ENCODE data around the gene MDK. TPM values are rescaled to one million over a fixed set of nuclear protein-coding genes. Genes with fewer than 3 reads are reported as not detected.

MDK gene
- total RNA-seq, 1 donor from 2014 or later, result 2,040 TPM

DNA sequence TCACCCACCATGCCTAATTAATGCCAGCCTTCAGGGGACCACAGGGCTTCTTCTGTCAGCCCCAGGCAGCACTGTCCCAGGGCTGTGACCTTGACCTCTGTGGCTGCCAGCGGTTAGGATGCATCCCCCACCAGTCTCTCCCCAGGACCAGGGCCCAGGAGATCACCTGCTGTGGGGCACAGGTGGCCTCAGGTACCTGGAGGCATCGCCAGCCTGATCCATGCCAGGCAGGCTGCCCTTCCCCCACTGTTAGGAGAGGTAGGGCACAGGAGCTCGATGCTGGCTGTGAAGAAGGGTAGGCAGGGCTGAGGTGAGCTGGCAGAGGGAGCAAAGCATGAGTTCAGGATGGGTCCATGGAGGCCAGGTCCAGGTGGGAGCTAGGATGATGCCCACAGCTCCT is 16.7 kb upstream of the MDK start:
- Mint-ChIP-seq H3K36me3 (ENCODE audit: insufficient read depth) (peaks cover 4% of the 10 kb centered on the region), H3K27me3 (no peaks in the 10 kb centered on the region), H3K27ac (no peak overlapping the region), H3K4me1 (ENCODE audit: low read depth) (peaks cover 13% of the 10 kb centered on the region), H3K4me3 (ENCODE audit: low read depth) (no peak overlapping the region), H3K9me3 (ENCODE audit: low read depth) (no peaks in the 10 kb centered on the region)
- TF ChIP-seq, protein P1, sequence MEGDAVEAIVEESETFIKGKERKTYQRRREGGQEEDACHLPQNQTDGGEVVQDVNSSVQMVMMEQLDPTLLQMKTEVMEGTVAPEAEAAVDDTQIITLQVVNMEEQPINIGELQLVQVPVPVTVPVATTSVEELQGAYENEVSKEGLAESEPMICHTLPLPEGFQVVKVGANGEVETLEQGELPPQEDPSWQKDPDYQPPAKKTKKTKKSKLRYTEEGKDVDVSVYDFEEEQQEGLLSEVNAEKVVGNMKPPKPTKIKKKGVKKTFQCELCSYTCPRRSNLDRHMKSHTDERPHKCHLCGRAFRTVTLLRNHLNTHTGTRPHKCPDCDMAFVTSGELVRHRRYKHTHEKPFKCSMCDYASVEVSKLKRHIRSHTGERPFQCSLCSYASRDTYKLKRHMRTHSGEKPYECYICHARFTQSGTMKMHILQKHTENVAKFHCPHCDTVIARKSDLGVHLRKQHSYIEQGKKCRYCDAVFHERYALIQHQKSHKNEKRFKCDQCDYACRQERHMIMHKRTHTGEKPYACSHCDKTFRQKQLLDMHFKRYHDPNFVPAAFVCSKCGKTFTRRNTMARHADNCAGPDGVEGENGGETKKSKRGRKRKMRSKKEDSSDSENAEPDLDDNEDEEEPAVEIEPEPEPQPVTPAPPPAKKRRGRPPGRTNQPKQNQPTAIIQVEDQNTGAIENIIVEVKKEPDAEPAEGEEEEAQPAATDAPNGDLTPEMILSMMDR (IDR thresholded peaks at IDR 0.05; ENCODE audit: unreplicated experiment), result no peak
- no peak for DNase-seq (ENCODE audit: low spot score, unreplicated experiment)

DNA sequence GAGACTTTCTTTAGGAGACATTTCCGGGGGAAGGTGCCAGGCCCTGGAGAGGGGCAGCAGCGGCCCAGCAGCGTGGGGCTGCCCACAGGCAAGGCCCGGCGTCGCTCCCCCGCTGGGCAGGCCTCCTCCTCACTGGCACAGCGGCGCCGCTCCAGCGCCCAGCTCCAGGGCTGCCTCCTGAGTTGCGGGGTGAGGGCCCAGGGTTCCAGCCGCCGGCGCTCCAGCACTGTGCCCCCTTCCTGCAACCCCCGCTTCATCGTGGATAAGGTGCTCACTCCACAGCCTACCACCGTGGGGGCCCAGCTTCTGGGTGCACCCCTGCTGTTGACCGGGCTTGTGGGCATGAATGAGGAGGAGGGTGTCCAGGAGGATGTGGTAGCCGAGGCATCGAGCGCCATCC is 15.2 kb upstream of the MDK start:
- Mint-ChIP-seq H3K4me1 (ENCODE audit: low read depth) (peaks cover 10% of the 10 kb centered on the region), H3K4me3 (ENCODE audit: low read depth) (no peak overlapping the region), H3K27ac (no peak overlapping the region), H3K36me3 (ENCODE audit: insufficient read depth) (peaks cover 4% of the 10 kb centered on the region), H3K27me3 (no peaks in the 10 kb centered on the region), H3K9me3 (ENCODE audit: low read depth) (no peaks in the 10 kb centered on the region)
- TF ChIP-seq, protein P1 (IDR thresholded peaks at IDR 0.05; ENCODE audit: unreplicated experiment), result no peak
- no peak for DNase-seq (ENCODE audit: low spot score, unreplicated experiment)

GRCh38 chr11:46366661-46367161 is 14.8 kb upstream of the MDK start:
- no peak overlapping the region for H3K4me3 Mint-ChIP-seq (ENCODE audit: low read depth)
- peaks cover 9% of the 10 kb centered on the region for H3K4me1 Mint-ChIP-seq (ENCODE audit: low read depth)
- TF ChIP-seq, protein P1 (IDR thresholded peaks at IDR 0.05; ENCODE audit: unreplicated experiment), result no peak
- H3K27me3 Mint-ChIP-seq, result no peaks in the 10 kb centered on the region
- H3K27ac Mint-ChIP-seq, result no peak overlapping the region
- peaks cover 4% of the 10 kb centered on the region for H3K36me3 Mint-ChIP-seq (ENCODE audit: insufficient read depth)
- H3K9me3 Mint-ChIP-seq (ENCODE audit: low read depth), result no peaks in the 10 kb centered on the region
- DNase-seq (ENCODE audit: low spot score, unreplicated experiment), result no peak

DNA sequence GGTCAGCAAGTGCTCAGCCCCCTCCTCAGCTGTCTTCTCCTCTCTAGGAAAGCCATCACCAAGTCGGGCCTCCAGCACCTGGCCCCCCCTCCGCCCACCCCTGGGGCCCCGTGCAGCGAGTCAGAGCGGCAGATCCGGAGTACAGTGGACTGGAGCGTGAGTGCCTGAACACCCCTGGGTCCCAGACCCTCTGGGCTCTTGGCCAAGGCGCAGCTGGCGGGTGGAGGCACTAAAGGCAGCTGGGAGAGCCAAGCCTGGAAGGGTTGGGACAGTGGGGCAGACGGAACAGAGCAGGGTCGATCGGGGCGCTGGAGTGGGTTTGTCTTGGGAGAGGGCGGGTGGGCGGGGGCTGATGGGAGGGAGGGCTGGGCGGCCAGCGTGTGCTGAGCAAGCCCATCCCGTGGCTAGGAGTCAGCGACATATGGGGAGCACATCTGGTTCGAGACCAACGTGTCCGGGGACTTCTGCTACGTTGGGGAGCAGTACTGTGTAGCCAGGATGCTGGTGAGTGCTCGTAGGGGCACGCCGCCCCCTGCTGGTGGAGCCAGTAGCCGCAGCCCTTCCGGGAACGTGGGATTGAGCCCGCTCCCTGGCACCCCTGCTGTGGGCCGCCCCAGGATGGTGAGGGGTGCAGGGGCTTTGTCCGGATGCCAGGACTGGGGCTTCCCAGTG is 14.1 kb upstream of the MDK start:
- H3K4me1 Mint-ChIP-seq (ENCODE audit: low read depth), result peaks cover 9% of the 10 kb centered on the region
- no peak overlapping the region for H3K27ac Mint-ChIP-seq
- no peaks in the 10 kb centered on the region for H3K9me3 Mint-ChIP-seq (ENCODE audit: low read depth)

GRCh38 chr11:46367916-46368267 is 13.6 kb upstream of the MDK start:
- TF ChIP-seq, protein P1 (IDR thresholded peaks at IDR 0.05; ENCODE audit: unreplicated experiment), result no peak
- peaks cover 4% of the 10 kb centered on the region for H3K36me3 Mint-ChIP-seq (ENCODE audit: insufficient read depth)
- H3K4me1 Mint-ChIP-seq (ENCODE audit: low read depth), result peaks cover 7% of the 10 kb centered on the region
- H3K27me3 Mint-ChIP-seq, result no peaks in the 10 kb centered on the region
- no peak overlapping the region for H3K27ac Mint-ChIP-seq
- no peak for DNase-seq (ENCODE audit: low spot score, unreplicated experiment)
- no peaks in the 10 kb centered on the region for H3K9me3 Mint-ChIP-seq (ENCODE audit: low read depth)
- no peak overlapping the region for H3K4me3 Mint-ChIP-seq (ENCODE audit: low read depth)

More for the DNA sequence above, 14.1 kb upstream of the MDK start:
- DNase-seq (ENCODE audit: low spot score, unreplicated experiment), result peak; percentile 67
- TF ChIP-seq, protein P1 (IDR thresholded peaks at IDR 0.05; ENCODE audit: unreplicated experiment), result peak; percentile 92
- peaks cover 4% of the 10 kb centered on the region for H3K36me3 Mint-ChIP-seq (ENCODE audit: insufficient read depth)
- no peaks in the 10 kb centered on the region for H3K27me3 Mint-ChIP-seq
- H3K4me3 Mint-ChIP-seq (ENCODE audit: low read depth), result no peak overlapping the region

Data from progenitor cell of endocrine pancreas (in vitro differentiated cells).